Stimulated activated CD8-positive, alpha-beta memory T cell treated with anti-CD3 and anti-CD28 coated beads, Interleukin-2, amount 100 ng/mL, for 1 hour (primary cell): Measurements from ENCODE around the gene CCDC78.

Source experiments
- DNase-seq, 2 donors: peaks; one replicate each; pipeline ENCODE4 v3.0.0-alpha.2; 2020; ENCODE audit warnings: low read depth in 2 of 2

The CCDC78 gene

DNA sequence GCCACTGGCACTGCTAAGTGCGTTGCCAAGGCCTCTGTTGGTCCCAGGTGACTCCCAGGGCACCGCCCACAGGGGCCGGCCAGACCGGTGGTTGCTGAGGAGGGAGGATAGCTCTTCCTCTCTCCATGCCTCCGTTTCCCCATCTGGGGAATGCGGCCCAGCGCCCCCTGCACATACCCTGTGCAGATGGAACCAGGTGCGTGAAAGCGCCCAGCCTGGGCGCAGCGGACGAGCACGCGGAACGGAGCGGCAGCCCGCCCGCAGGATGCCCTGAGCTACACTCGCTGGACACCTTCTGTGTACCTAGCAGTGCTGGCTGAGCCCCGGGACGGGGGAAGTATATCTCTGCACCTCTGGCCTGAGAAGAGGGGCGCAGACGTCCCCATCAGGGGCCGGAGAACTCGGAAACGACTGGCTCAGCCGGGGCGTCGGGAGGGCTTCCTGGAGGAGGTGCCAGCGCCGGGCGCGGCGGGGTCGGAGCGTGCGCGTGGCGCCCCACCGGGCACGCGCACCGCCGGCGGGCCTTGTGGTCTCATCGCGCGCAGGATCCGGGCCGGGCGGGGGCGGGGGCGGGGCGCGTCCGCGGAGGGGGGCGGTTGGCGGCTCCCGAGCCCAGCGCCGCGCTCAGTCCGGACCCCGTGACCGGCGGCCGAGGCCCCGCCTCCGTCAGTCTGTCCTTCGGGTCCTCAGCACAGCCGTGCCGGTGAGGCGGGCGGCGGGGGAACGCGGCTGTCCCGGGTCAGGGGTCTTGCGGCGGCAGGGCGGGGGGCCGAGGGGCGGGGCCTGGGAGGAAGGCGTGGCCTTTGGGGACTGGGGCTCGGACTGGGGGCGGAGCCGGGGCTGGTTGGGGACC lies at the start of gene CCDC78, which contains the start of gene HAGHL:
TSS of gene CCDC78 (minus strand) at position 6 of the 853 bp plus-strand sequence. CDS start 76 bp downstream, outside the sequence.
TSS of gene HAGHL (plus strand) at position 669 of the 853 bp plus-strand sequence. CDS start 404 bp downstream, outside the sequence.
- DNase-seq, result peak in 1 of 2 donors; percentile 39

DNA sequence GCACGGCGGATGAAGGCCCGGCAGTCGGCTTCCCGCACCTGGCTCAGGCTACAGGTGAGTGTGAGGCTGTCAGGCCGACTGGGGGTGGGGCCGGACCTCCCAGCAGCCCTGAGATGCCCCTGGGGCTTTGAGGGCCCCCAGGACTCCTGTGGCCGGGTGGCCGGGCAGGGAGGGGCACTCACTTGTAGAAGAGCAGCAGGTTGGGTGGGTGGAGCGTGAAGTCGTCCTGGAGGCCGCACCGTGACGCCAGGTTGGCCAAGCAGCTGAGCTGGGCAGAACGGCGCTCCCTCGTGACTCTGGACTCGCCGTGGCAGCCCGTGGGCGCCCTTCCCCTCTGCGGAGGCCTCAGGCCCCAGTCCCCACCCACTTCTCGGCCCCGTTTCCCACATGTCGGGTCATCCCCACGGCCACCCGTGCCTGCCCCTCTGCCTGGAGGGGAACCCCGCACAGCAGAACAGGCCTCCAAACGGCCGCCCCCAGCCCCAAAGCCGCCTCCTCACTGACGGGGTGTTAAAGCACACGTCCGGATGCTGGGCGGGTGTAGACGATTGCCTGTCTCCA lies 49.1 kb upstream of the CCDC78 start:
- DNase-seq, result no peak

- DNase-seq, result no peak
Observed at GRCh38 chr16:774086-775001, 48.1 kb upstream of the CCDC78 start.

GRCh38 chr16:772959-773358 lies 46.7 kb upstream of the CCDC78 start:
- DNase-seq, result no peak

GRCh38 chr16:770411-770810 lies 44.2 kb upstream of the CCDC78 start:
- DNase-seq, result no peak

- no peak for DNase-seq
Observed at GRCh38 chr16:769934-770333, 43.7 kb upstream of the CCDC78 start.

DNA sequence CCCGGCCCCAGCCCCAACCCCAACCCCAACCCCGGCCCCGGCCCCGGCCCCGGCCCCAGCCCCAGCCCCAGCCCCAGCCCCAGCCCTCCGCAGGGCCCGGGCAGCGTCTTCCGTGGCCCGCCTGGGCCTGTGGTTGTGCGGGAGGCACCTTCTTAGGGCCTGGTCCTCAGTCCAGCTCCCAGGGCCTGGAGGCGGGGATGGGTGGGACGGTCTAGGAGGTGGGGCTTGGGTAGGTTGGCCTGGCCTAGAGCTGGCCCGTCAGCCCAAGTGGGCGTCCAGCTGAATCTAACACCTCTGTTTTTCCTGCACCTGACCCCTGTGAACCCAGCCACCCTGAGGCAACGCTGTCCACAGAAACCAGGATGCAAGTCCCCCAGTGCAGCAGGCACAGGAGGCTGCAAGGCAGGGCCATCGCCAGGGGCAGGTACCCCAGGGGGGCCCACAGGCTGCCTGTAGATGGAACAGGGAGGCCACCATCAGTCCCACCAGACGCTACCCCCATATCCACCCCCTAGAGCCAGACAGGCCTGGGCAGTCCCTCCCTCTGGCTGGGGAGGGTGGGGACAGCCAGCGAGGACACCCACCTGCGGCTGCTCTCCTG lies 43.0 kb upstream of the CCDC78 start:
- DNase-seq, result no peak

DNA sequence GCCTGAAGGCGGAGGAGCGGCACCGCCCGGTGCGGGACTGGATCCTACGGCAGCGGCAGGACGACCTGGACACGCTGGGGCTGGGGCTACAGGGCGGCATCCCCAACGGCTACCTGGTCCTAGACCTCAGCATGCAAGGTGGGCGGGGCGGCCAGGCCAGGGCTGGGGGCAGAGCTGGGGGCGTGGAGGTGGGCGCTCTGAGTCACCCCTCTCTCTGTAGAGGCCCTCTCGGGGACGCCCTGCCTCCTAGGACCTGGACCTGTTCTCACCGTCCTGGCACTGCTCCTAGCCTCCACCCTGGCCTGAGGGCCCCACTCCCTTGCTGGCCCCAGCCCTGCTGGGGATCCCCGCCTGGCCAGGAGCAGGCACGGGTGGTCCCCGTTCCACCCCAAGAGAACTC lies 42.2 kb upstream of the CCDC78 start:
- no peak for DNase-seq

GRCh38 chr16:767743-768235 lies 41.5 kb upstream of the CCDC78 start:
- DNase-seq, result no peak

DNA sequence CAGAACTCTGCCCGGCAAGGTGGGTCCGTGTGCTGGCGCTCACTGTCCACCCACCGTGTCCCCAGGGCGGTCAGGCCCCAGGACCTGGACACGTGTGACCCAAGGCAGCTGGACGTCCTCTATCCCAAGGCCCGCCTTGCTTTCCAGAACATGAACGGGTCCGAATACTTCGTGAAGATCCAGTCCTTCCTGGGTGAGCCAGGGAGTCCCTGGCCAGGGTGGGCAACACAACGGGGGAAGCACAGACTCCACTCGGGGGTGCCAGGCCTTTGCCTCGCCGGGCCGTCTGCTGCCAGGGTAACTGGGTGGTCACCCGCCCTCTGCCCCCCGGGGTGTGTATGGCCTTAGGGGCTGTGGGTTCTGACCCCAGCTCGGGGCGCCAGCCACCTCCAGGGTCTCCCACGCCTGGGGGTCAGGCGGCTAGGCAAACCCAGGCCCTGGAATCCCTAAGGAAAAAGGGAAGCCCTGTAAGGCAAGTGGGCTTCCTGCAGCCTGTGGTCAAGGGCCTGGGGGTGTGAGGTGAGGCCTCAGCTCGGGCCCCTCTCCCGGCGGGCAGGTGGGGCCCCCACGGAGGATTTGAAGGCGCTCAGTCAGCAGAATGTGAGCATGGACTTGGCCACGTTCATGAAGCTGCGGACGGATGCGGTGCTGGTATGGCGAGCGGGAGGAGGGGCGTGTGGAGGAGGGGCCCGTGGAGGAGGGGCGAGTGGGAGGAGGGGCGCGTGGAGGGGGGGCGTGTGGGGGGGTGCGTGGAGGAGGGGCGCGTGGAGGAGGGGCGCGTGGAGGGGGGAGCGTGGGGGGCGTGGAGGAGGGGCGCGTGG lies 40.8 kb upstream of the CCDC78 start:
- no peak for DNase-seq

DNA sequence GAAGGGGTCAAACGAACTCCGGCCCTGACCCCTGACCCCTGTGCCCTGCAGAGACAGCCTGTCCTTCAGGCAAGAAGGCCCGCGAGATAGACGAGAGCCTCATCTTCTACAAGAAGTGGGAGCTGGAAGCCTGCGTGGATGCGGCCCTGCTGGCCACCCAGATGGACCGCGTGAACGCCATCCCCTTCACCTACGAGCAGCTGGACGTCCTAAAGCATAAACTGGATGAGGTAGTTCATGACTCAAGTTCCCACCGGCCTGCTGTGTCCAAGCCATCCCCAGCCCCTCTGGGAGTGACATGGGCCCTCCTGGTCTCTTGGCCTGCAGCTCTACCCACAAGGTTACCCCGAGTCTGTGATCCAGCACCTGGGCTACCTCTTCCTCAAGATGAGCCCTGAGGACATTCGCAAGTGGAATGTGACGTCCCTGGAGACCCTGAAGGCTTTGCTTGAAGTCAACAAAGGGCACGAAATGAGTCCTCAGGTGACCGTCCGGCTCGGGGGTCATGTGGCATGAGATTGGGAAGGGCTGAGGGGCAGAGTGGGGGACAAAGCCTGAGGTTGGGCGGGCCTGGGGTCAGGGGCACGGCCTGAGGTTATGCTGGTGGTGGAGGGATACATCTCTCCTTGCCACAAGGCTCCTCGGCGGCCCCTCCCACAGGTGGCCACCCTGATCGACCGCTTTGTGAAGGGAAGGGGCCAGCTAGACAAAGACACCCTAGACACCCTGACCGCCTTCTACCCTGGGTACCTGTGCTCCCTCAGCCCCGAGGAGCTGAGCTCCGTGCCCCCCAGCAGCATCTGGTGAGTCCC lies 40.0 kb upstream of the CCDC78 start:
- no peak for DNase-seq

GRCh38 chr16:765488-765865 lies 39.2 kb upstream of the CCDC78 start:
- DNase-seq, result no peak

- no peak for DNase-seq
Observed at GRCh38 chr16:764848-765487, 38.7 kb upstream of the CCDC78 start.

DNA sequence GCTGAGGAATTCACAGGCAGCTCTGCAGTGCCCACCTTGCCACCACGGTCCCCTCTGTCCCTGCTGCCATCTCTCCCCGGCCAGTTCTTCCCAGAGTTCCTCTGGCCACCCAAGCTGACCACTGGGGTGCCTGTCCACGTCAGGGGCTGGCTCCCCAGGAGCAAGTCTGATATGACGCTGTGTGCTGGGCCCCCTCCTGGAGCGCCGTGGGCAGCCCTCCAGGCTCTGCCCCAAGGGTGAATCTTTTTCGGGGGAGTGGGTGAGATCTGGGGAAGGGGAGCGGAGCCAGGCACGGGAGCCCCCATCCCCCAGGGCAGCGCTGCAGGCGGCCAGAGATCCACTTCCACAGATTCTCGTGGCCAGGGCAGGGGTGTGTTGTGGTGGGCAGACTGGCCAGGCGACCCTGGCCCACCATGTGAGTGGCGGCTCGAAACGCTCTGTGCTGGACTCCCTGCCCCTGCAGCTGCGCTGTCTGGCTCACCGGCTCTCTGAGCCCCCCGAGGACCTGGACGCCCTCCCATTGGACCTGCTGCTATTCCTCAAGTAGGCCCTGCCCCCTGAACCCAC lies 38.0 kb upstream of the CCDC78 start:
- no peak for DNase-seq

DNA sequence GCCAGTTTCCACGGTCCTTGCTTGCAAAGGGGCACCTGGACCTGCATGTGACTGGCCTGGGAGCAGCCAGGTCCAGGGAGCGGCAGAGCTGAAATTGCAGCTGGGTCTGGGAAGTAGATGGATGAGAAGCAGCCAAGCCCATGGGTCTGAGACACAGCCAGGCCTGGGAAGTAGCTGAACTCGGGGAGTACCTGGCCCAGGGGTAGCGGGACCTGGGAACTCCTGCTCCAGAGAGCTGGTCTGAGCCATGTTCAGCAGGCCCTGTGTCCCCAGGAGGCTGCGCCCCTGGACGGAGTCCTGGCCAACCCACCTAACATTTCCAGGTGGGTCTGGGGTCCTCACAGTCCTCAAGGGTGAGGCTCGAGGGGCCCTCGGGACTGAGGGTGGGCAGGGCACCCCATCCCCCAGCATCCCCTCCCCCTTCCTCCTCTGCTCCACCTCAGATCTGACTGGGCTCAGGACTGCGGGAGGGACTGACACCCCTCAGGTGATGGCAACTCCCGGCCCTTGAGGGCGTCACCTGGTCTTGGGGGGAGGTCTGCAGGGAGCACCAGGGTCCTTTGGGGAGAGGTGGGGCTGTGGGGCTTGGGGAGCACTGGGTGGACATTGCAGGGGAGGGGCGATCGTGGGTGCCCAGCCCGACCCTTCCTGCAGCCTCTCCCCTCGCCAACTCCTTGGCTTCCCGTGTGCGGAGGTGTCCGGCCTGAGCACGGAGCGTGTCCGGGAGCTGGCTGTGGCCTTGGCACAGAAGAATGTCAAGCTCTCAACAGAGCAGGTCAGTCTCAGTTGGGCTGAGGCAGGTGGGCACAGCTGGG lies 37.3 kb upstream of the CCDC78 start:
- no peak for DNase-seq

DNA sequence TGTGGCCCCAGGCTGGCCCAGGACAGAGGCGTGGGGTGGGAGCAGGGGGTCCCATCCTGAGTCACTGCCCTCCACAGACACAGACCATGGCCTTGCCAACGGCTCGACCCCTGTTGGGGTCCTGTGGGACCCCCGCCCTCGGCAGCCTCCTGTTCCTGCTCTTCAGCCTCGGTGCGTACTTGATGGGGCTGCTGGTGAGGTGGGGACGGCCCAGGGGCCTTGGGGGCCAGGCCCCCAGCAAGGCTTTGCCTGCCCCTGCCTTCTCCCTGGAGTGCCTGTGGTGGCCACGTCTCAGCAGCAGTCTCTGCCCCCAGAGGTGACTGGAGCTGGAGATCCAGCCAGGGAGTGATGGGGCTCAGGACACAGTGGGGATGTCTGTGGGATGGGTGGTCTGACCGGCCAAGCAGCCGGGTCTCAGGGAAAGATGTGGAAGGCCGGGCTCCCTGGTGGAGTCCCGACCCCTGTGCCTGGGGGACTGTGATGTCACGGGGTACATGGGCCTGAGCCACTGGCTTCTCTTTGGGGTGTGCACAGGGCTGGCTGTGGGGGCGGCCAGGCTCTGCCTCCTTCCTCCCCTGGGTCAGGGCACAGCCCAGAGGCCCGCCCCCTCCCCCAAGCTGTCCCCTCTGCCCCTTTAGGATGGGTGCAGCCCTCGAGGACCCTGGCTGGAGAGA lies 36.5 kb upstream of the CCDC78 start:
- no peak for DNase-seq
